GM13977 (cell line): ENCODE measurements around the gene MTMR10.

ENCODE experiments used
- DNase-seq: peaks from one replicate; pipeline ENCODE4 v3.0.0; 2012; ENCODE audit warnings: low spot score
- CTCF ChIP-seq: IDR thresholded peaks from 2 replicates; pipeline ENCODE4 v1.5.1; 2012; ENCODE audit warnings: mild to moderate bottlenecking, control low read depth; ENCODE audit not compliant: insufficient read depth; ENCODE audit errors: extremely low read depth, missing control alignments
- in situ Hi-C: fragments of 300-500 bp; cut with MboI; formaldehyde crosslinking; loops from one replicate; pipeline ENCODE4 v1.12.0; 2022; ENCODE audit warnings: low sequenced_read_pairs, low pct_unique_long_range_greater_than_20kb, mixed read lengths, inconsistent platforms; ENCODE audit not compliant: unreplicated experiment

Gene MTMR10

DNA sequence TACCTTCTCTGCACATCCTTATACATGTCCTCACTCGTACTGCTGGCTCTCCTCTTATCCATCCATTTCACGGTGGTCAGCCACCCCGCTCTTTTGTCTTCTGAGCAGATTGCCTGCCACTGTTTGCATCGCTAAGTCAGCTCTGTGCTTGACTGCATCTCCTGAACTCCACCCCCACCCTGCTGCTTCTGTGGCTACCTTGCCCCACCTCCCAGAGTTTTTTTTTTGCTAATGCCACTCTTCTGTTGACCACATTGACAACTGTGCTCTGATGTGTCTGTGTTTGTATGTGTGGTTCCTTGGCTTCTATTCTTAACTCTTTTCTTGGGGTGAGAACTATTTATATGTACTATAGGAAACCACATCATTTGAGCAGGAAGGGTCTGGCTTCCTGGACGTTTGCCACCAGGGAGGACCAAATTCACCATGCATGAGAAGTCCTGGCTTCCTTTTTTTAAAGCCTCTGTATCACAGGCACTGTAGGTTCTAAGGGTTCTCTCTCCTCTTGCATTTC, 12.8 kb upstream of the MTMR10 start:
- no peak for TF ChIP-seq CTCF
- peak; percentile 72 for DNase-seq
- in situ Hi-C loops: no loop called here

GRCh38 chr15:31001702-31002101, 10.3 kb upstream of the MTMR10 start:
- DNase-seq: no peak
- TF ChIP-seq CTCF: no peak
- in situ Hi-C loops: no loop called here

GRCh38 chr15:30999729-31000128, 8.3 kb upstream of the MTMR10 start:
- TF ChIP-seq CTCF: no peak
- in situ Hi-C loops: no loop called here
- no peak for DNase-seq

- in situ Hi-C loops: no loop called here
- DNase-seq: no peak
- no peak for TF ChIP-seq CTCF
Measured at GRCh38 chr15:30997270-30997669, 5.8 kb upstream of the MTMR10 start.

- no peak for DNase-seq
- in situ Hi-C loops: no loop called here
- no peak for TF ChIP-seq CTCF
Measured at GRCh38 chr15:30992249-30992864, 929 bp upstream of the MTMR10 start.

GRCh38 chr15:30990446-30991254, 778 bp downstream of the MTMR10 start:
- peak; percentile 28 for DNase-seq
- in situ Hi-C loops: no loop called here
- no peak for TF ChIP-seq CTCF
